SK-N-MC (cell line): Measurements from ENCODE around the gene PCDHGA10.

Experiments
- EZH2 ChIP-seq: fragments of 200-600 bp; sonication (generic); IDR thresholded peaks from one replicate; pipeline ENCODE4 v1.6.1; 2017; ENCODE audit warnings: antibody characterized with exemption
- FOXP2 ChIP-seq: optimal IDR thresholded peaks from 2 replicates; pipeline ENCODE3; 2011; ENCODE audit warnings: mild to moderate bottlenecking, moderate library complexity; ENCODE audit not compliant: insufficient read depth; ENCODE audit errors: extremely low read length, control extremely low read depth
- POLR2AphosphoS5 ChIP-seq: IDR thresholded peaks from 2 replicates; pipeline ENCODE4 v1.6.1; 2012; ENCODE audit warnings: mild to moderate bottlenecking, low read depth, low read length, borderline replicate concordance

GRCh38 chr5:141419074-141419880 lies 6.5 kb downstream of the PCDHGA10 start:
- TF ChIP-seq EZH2 (no peak), POLR2AphosphoS5 (no peak), FOXP2 (no peak)
